GM23338 (cell line): ENCODE data around the gene ADAM15.

Source experiments
- CTCF ChIP-seq, 2 experiments: fragments of 200-600 bp in 1 of 2; sonication (generic) in 1 of 2; conservative IDR thresholded peaks; 2 replicates each; pipeline versions ENCODE4 v1.5.1 to v1.6.1; 2016 to 2017; ENCODE audit warnings: antibody characterized with exemption in 2 of 2, low read depth in 2 of 2, mild to moderate bottlenecking in 2 of 2, moderate library complexity in 1 of 2
- EZH2 ChIP-seq: fragments of 200-600 bp; sonication (generic); IDR thresholded peaks from one replicate; pipeline ENCODE4 v1.8.0; 2017; ENCODE audit warnings: antibody characterized with exemption, mild to moderate bottlenecking, low read depth; ENCODE audit not compliant: unreplicated experiment
- EZH2phosphoT487 ChIP-seq: fragments of 200-600 bp; sonication (generic); IDR thresholded peaks from one replicate; pipeline ENCODE4 v1.8.1; 2018; ENCODE audit warnings: antibody characterized with exemption; ENCODE audit not compliant: unreplicated experiment

- TF ChIP-seq CTCF (conservative IDR thresholded peaks at IDR 0.05; ENCODE audit: low read depth in 2 of 2) (no peak), EZH2 (no peak), EZH2phosphoT487 (no peak)
Observed at GRCh38 chr1:155018617-155019348, 32.3 kb upstream of the ADAM15 start.
